Measurements from ENCODE around the gene FAM13A.

GRCh38 chr4:88910101-88910500 is 146.9 kb downstream of the FAM13A start:
- no peak for TF ChIP-seq POLR2A (IDR thresholded peaks at IDR 0.05; ENCODE audit: extremely low read depth, insufficient read length)
- no peak for TF ChIP-seq CTCF (IDR thresholded peaks at IDR 0.05; ENCODE audit: low read depth, low read length)
